HepG2 (cell line): ENCODE results near the gene KIF13A. TPM values are rescaled to one million over a fixed set of nuclear protein-coding genes. Genes with fewer than 3 reads are reported as not detected.
A peak's percentile ranks its signal among the peaks of the same experiment; 100 is the strongest.

Experiments used
- ATAC-seq: fragments of 200-7000 bp; cut with Tn5 transposase; 3 replicates; pipeline ENCODE4 v1.9.1; 2020; ENCODE audit warnings: mild to moderate bottlenecking, moderate library complexity
- BruUV-seq: library from RNA; stranded (reverse); fragments of 400-500 nt; replicated peaks from 2 replicates; lab custom pipeline; 2021; lab: Mats Ljungman, UMichigan
- CTCF ChIA-PET: fragments of 300-600 bp; formaldehyde crosslinking; extraction: SDS; loops from one replicate; lab custom pipeline; 2021; ENCODE audit warnings: low total read pairs, inconsistent platforms, low intra/inter-chr PET ratio; lab: Yijun Ruan, JAX
- POLR2A ChIA-PET: fragments of 350-600 bp; sonication (Branson Sonifier 250); formaldehyde crosslinking; loops from one replicate; lab custom pipeline; 2020; ENCODE audit warnings: antibody characterized with exemption, inconsistent platforms; lab: Yijun Ruan, JAX
- DNase-seq: peaks from one replicate; pipeline ENCODE4 v3.0.0-alpha.2; 2015; ENCODE audit warnings: low spot score
- FAIRE-seq: peaks from 3 replicates; lab custom pipeline; 2011; peaks lifted over from hg19 to GRCh38; lab: Jason Lieb, UNC
- H2AFZ ChIP-seq: one replicate; pipeline ENCODE4 v1.6.1; 2011; ENCODE audit warnings: low read length, inconsistent platforms
- H3K27ac ChIP-seq: fragments of 300-600 bp; 3 replicates; pipeline ENCODE4 v1.8.0; 2011; ENCODE audit warnings: mixed run types, mild to moderate bottlenecking, mixed read lengths, low read length, inconsistent platforms; ENCODE audit not compliant: insufficient read depth; ENCODE audit errors: extremely low read length
- H3K27me3 ChIP-seq, 2 experiments: fragments of 200-600 bp in 1 of 2; 2 replicates in 1 of 2; 3 replicates in 1 of 2; pipeline versions ENCODE4 v1.6.0 to v1.8.0; 2011; ENCODE audit warnings: low read length in 2 of 2, mild to moderate bottlenecking in 2 of 2, moderate library complexity in 2 of 2, inconsistent platforms in 1 of 2; ENCODE audit not compliant: insufficient read depth in 2 of 2, control insufficient read depth in 1 of 2
- H3K36me3 ChIP-seq, 2 experiments: fragments of 200-600 bp in 1 of 2; replicated peaks in 1 of 2; 2 replicates in 1 of 2; 3 replicates in 1 of 2; pipeline versions ENCODE4 v1.5.1 to v1.8.0; 2011; ENCODE audit warnings: low read length in 2 of 2, inconsistent platforms in 1 of 2; ENCODE audit not compliant: insufficient read depth in 2 of 2, control insufficient read depth in 1 of 2
- H3K4me1 ChIP-seq: 2 replicates; pipeline ENCODE4 v1.5.1; 2012; ENCODE audit warnings: low read length, inconsistent platforms; ENCODE audit not compliant: insufficient read depth
- H3K4me2 ChIP-seq: 2 replicates; pipeline ENCODE4 v1.6.0; 2011; ENCODE audit warnings: low read depth, low read length, inconsistent platforms
- H3K4me3 ChIP-seq, 3 experiments: fragments of 200-600 bp in 1 of 3; sonication (generic), shearing (Covaris generic) in 1 of 3; replicated peaks in 1 of 3; 2 replicates each; pipeline ENCODE4 v1.5.1; 2011 to 2016; ENCODE audit warnings: low read length in 3 of 3, inconsistent platforms in 2 of 3, low read depth in 2 of 3, mild to moderate bottlenecking in 2 of 3, control low read depth in 1 of 3, mixed read lengths in 1 of 3; ENCODE audit not compliant: insufficient read depth in 1 of 3
- H3K79me2 ChIP-seq: one replicate; pipeline ENCODE4 v1.6.1; 2011; ENCODE audit warnings: low read length, inconsistent platforms; ENCODE audit not compliant: insufficient read depth
- H3K9ac ChIP-seq: 2 replicates; pipeline ENCODE4 v1.6.0; 2011; ENCODE audit warnings: mild to moderate bottlenecking, low read depth, low read length, inconsistent platforms; ENCODE audit not compliant: insufficient read depth
- H3K9me3 ChIP-seq: 2 replicates; pipeline ENCODE4 v1.5.1; 2012; ENCODE audit warnings: mild to moderate bottlenecking, low read length
- H4K20me1 ChIP-seq: 2 replicates; pipeline ENCODE4 v1.6.0; 2011; ENCODE audit warnings: inconsistent platforms, mild to moderate bottlenecking, low read length, moderate library complexity; ENCODE audit not compliant: insufficient read depth
- CCDC6 ChIP-seq: sonication (generic); formaldehyde crosslinking; IDR thresholded peaks from 2 replicates; pipeline ENCODE4 v1.8.1; 2022; ENCODE audit warnings: mild to moderate bottlenecking, missing genetic modification reagents, moderate library complexity
- IRF9 ChIP-seq: sonication (generic); formaldehyde crosslinking; IDR thresholded peaks from 2 replicates; pipeline ENCODE4 v1.8.0; 2022; ENCODE audit warnings: missing genetic modification reagents, mild to moderate bottlenecking, borderline replicate concordance
- PAXIP1 ChIP-seq: sonication (generic); formaldehyde crosslinking; conservative IDR thresholded peaks from 2 replicates; pipeline ENCODE4 v1.4.0; 2020; ENCODE audit warnings: mild to moderate bottlenecking, missing genetic modification reagents, moderate library complexity
- TEAD3 ChIP-seq: optimal IDR thresholded peaks from 2 replicates; pipeline ENCODE3; 2016; ENCODE audit warnings: borderline replicate concordance
- ZNF138 ChIP-seq: sonication (generic); formaldehyde crosslinking; IDR thresholded peaks from 2 replicates; pipeline ENCODE4 v1.5.0; 2020; ENCODE audit warnings: mild to moderate bottlenecking, low read depth, missing genetic modification reagents
- ZNF770 ChIP-seq: sonication (generic); formaldehyde crosslinking; IDR thresholded peaks from 2 replicates; pipeline ENCODE4 v1.5.0; 2020; ENCODE audit warnings: mild to moderate bottlenecking, missing genetic modification reagents
- WGBS: methylation state at CpG from one replicate; pipeline ENCODE4 v1.1.6; 2017; ENCODE audit warnings: low lambda C conversion rate; 5-methylcytosine and 5-hydroxymethylcytosine counted together
- in situ Hi-C: cut with HindIII; loops from 2 replicates; pipeline ENCODE4 v1.10.0; 2017; ENCODE audit warnings: low pct_unique_long_range_greater_than_20kb; ENCODE audit not compliant: extremely low pct_ligation_motif_present
- intact Hi-C: fragments of 100-400 bp; cut with micrococcal nuclease; formaldehyde crosslinking; loops from one replicate; pipeline ENCODE4 v1.10.0; 2022; ENCODE audit not compliant: unreplicated experiment
- polyA plus RNA-seq, 8 experiments: library from polyadenylated mRNA; depleted of rRNA in 3 of 8; stranded (reverse) in 7 of 8; unstranded in 1 of 8; fragments of >200 nt; fragmentation: Illumina TruSeq in 4 of 8; extraction: Trizol in 4 of 8; gene quantifications; 2 replicates each; pipeline versions ENCODE4 v1.2.1 to v1.2.3, GENCODE V29; 2011 to 2016; ENCODE audit warnings: low read depth in 4 of 8, missing spikeins in 1 of 8, mixed read lengths in 1 of 8; ENCODE audit not compliant: insufficient read depth in 1 of 8
- total RNA-seq, 5 experiments: library from RNA; depleted of rRNA; stranded (reverse); fragments of >200 nt; fragmentation: Illumina TruSeq; extraction: Trizol; gene quantifications; 2 replicates each; pipeline ENCODE4 v1.2.3, GENCODE V29; 2016; ENCODE audit warnings: low read depth in 1 of 5

The KIF13A gene
- total and polyA plus RNA-seq, 2 of the 13 experiments (the other 11 are each of a cell fraction or from before 2014, with no cell fraction given), result 21.1 to 37.2 TPM

GRCh38 chr6:17785094-17785787, 202.2 kb downstream of the KIF13A start (continued):
- 0 out of 2 replicates have a peak, but pooled peaks have one; percentile 30 for TF ChIP-seq PAXIP1 (CRISPR knock-in tag)

DNA sequence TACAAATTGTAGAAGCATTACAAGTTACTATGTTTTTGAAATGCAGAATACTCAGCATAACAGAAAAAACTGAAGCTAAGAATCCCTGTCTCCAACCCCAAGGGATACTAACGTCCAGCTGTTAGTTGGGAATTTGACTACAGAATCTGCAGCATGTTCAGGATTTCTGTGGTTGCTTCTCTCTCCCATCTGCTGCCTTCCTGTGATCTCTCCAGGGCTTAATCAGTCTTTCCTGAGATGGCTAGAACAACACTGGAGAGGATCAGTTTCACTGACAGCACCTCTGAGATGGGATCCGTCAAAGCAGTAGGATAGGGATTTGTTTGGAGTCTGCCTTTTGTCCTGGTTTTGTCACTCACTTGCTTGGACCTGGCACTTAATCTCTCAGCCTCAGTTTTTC, 207.4 kb downstream of the KIF13A start:
- BruUV-seq, result no TSS peak
- DNase-seq, result no peak
- WGBS, result 98% methylated on average over 2 of the region's 2 CpGs
- Histone ChIP-seq H3K4me1 (peaks cover 15% of the 10 kb centered on the region), H3K9ac (no peak overlapping the region), H3K9me3 (no peaks in the 10 kb centered on the region), H3K27ac (no peak overlapping the region), H3K4me2 (no peak overlapping the region), H3K27me3 (no peaks in the 10 kb centered on the region), H4K20me1 (no peaks in the 10 kb centered on the region), H2AFZ (no peak overlapping the region), H3K79me2 (no peaks in the 10 kb centered on the region), H3K4me3 (no peak overlapping the region), H3K36me3 (peaks cover 13 to 48% of the 10 kb centered on the region in 2 experiments; a peak in 4 of 5 replicates)
- POLR2A ChIA-PET, result no interaction called here
- TF ChIP-seq CCDC6 (CRISPR knock-in tag) (no peak), ZNF138 (CRISPR knock-in tag) (no peak), TEAD3 (CRISPR knock-in tag) (no peak), IRF9 (no peak), ZNF770 (no peak)
- no peak for ATAC-seq
- intact Hi-C loops, result no loop called here
- CTCF ChIA-PET, result no interaction called here
- in situ Hi-C loops, result no loop called here
- FAIRE-seq, result no peak
